Skeletal muscle cell (primary cell): Measurements from ENCODE around the gene SFT2D3.

Source experiments
- DNase-seq: peaks from one replicate; pipeline ENCODE4 v3.0.0-alpha.2; 2010; ENCODE audit warnings: low read depth
- H3K4me3 ChIP-seq: 2 replicates; pipeline ENCODE4 v1.5.1; 2011; ENCODE audit warnings: low read depth, mild to moderate bottlenecking, control low read depth, low read length, moderate library complexity

Gene SFT2D3

DNA sequence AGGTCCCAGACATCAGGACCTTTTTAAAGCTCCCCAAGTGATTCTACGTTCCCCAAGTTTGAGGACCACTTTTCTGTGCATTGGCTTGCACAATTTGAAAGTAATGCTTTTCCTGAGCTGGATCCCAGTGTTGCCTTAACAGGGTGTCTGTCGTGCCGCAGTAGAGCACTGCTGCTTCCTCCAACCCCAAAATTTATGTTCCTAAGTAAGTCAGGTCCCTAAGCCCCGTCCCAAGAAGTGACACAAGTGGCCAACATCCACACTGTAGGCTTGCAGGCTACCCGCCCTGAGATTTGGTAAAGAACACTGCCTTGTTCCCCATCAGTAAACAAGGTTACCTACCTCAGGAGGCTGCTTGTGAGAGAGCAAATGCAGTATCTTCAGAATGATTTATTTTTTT is 2.0 kb downstream of the SFT2D3 start:
- DNase-seq, result no peak
- H3K4me3 ChIP-seq, result no peak overlapping the region

DNA sequence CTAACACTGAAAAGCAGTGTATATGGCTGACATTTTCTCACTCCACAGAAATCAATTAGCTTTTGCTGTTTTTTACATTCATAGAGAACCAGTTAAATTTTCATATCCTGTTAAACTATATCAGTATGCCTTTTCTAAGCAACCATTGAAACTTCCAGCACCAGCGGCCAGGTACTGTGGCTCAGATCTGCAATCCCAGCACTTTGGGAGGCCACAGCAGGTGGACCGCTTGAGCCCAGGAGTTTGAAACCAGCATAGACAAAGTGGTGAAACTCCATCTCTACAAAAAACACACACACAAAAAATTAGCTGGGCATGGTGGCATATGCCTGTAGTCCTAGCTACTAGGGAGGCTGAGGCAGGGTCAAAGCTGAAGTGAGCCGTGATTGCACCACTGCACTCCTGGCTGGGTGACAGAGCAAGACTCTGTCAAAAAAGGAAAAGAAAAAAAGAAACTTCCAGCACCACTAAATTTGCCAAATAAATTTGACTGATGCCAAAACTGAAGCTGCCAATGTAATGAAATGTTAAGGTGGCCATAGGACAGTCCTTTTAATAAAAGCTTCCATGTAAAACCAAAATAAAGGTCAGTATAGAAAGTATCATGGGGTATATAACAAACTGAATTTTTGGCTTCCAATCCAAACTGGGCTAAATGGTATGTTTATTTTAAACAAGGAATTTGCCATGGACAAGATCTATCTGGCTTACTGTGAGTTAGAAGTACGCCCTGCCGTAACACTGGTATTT is 3.5 kb downstream of the SFT2D3 start:
- H3K4me3 ChIP-seq, result no peak overlapping the region
- no peak for DNase-seq

DNA sequence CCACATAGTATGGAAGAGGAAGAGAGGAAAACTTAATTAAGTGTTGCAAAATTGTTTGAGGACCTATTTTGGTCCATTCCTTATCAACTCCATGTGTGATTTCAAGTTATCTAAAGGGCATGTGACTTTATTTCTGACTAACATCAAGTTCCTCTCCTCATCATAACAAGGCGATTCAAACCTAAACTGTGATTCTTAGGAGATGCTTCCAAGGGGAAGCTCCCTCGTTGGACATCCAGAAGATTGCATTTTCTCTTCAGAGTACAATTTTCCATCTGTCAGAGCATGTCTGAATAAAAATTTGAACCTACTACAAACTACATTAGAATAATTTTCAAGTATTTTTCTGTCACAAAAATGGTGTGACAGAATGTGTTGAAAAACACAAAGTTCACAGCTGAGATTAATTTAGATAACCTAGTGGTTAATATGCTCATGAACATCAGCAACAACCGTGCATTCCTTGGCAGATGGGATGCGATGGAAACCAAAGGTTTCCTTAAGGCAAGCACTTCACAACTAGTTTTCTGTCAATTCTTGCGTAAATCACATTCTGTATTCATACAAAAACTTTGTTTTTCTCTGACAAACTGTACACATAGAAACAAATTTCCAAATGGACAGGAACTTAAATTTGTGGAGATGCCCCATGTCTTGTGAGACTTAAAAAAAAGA is 4.2 kb downstream of the SFT2D3 start:
- DNase-seq, result no peak
- H3K4me3 ChIP-seq, result no peak overlapping the region

DNA sequence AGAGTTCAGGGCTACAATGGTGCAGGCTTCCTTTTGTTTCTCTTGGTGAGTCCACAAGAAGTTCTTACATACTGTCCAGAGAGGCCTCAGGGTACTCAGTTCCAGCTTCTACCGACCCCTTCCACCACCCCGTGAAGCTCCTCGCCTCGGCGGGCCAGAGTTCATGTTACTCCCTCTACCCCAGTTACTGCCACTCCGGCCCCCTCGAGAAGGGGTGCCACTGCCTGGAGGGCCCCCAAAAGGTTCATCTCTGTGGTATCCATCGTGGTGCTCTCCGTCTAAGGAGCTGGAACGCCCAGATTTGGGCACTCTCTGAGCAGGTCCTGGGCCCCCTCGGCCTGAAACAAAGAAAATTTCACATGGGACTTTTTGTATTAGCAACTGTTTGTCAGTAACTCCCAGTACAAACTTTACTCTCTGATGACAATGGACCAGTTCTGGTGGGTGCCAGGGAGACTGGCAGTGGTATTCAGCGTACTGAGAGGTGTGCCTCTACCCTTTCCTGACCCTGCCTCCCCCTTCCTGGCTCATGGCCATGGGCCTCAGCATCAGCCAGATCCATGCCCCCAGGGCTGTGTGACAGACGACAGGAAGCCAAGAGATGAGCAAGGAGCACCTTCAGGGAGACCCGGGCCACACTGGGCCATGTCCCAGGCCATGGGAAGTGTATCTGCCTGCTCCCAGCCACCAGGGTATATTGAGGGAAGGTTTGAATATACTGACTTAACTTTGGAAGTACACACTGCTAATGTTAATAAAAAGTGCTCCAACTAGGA is 5.1 kb downstream of the SFT2D3 start:
- H3K4me3 ChIP-seq, result no peak overlapping the region
- no peak for DNase-seq

DNA sequence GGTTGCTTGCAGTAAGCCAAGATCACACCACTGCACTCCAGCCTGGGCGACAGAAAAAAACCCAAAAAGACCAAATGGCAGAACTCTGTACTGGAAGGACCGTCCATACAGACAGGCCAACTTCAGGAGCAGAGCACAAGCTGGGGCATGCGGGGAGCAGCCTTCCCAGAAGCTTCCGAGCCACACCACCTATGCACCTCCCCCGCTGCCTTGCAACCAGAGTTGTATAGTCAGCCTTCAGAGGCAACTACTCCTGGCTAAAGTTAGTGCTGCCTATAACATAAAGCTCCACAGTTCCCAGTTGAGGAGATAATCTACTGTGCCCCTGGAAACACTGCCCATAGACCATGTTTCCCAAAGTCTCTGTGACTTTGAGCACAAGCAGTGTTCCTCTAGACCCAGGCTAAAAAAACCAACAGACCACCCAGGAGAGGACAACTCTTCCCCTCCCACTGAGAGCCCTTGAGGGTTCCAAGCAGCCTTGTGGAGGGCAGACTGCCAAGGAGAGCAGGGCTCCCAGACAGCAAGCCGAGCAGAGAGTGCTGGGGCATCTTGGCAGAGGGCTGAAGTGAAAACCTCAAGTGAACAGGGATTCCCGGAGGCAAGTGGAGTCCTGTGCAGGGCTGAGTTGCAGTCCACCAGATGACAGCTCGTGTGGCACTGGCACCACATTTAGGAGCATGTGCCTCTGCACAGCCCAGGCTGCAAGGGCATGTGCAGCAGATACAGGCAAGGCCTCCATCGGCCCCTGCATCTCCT is 6.8 kb downstream of the SFT2D3 start:
- no peak overlapping the region for H3K4me3 ChIP-seq
- DNase-seq, result no peak

DNA sequence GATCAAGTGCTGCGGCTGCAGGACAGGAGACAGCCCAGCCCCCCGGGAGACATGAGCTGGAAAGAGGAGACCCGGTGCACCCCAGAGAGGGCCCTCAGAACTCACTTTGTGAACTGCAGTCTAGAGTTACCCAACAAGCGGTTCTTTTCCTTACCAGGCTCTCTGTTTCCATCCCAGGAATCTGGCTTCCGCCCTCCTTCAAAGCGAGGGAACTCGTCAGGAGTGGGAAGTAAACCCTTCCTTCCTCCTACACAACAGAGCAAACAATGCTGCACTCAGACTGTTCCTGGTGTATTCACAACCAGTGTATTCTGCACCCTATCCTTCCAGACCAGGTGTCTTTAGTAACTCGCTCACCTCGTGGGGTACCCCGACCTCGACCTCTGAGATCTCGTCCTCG is 8.0 kb downstream of the SFT2D3 start:
- no peak for DNase-seq
- no peak overlapping the region for H3K4me3 ChIP-seq

DNA sequence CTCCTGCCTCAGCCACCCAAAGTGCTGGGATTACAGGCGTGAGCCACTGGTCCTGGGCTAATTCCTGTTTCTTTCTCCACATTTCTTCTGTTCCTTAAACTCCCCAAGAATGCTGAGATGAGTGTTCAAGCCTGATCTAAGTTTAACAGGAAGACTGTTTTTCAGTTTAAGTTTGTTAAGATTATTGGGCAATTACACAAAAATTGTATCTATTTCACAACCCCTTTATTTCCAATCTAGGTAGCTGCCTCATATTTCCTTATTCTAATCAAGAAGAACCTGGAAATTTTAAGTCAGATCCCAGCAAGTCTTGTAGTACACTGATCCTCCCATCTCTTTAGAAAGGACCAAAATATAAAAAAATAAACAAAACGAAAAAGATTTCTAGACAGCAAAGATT is 11.7 kb downstream of the SFT2D3 start:
- no peak overlapping the region for H3K4me3 ChIP-seq
- DNase-seq, result no peak

DNA sequence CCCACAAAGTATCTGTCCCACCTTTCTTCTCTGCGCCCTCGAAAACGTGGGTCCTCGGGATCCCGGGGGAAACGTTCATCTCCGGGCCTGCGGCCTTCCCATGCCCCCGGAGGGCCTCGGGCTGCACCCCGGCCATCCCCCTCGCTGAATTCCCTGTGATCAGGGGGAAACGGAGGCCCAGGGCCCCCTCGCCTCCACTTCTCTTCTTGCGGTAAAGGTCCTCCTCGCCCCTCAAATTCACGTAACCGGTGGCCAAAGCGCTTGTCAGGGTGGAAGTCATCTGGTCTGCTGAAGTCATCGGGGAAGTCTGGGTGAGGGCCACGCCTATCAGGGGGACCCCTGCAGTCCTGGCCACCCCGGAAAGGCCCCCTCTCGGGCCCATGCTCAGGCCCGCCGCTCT is 12.3 kb downstream of the SFT2D3 start:
- H3K4me3 ChIP-seq, result no peak overlapping the region
- DNase-seq, result no peak

DNA sequence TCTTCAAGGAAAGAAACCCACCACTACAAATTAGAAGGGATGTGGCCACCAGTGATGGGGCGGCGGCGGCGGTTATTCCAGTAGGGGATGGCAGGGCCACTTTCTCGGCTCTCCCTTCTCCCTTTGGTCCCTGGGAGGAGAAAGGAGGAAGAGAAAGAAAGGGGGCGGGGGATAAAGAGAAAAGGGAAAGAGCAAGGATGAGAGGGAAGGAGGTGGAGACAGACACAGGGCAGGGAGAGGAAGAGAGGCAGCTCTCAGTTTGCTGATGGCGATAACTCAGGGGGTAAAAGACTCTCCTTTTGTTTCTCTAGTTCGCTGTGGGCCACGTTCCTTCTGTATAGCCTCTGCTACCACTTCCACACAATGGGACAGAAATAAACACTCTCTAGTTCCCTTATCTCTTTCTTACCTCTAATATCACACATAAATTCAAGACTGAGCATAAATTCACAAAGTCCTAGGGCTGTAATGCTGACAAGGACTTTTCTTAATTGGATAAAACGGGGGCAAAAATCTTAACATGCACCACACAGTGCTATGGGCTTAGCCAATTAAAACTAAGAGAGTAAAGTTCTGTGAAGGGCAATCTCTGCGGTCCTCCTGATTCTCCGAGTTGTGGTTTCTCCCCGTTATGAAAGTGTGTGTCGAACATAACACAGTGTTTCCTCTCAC is 14.6 kb downstream of the SFT2D3 start:
- H3K4me3 ChIP-seq, result no peak overlapping the region
- DNase-seq, result no peak

DNA sequence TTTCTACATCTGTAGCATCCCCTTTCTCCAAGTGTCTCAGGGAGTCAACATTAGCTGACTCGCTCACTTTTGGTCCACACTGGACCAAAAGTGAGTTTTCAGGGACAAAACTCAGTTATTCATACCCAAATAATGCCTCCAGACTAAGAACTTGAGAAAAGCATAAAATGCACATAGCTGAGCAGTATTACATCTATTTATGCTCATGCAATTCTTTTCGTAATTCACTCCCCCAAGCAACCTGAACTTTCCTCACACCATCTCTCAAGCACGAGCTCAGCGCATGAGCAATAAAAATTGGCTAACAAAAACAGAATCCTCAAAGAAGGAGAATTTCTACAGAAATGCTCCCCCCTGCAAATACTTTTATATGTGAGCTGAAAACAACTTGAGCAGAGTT is 17.0 kb downstream of the SFT2D3 start:
- no peak overlapping the region for H3K4me3 ChIP-seq
- DNase-seq, result no peak

DNA sequence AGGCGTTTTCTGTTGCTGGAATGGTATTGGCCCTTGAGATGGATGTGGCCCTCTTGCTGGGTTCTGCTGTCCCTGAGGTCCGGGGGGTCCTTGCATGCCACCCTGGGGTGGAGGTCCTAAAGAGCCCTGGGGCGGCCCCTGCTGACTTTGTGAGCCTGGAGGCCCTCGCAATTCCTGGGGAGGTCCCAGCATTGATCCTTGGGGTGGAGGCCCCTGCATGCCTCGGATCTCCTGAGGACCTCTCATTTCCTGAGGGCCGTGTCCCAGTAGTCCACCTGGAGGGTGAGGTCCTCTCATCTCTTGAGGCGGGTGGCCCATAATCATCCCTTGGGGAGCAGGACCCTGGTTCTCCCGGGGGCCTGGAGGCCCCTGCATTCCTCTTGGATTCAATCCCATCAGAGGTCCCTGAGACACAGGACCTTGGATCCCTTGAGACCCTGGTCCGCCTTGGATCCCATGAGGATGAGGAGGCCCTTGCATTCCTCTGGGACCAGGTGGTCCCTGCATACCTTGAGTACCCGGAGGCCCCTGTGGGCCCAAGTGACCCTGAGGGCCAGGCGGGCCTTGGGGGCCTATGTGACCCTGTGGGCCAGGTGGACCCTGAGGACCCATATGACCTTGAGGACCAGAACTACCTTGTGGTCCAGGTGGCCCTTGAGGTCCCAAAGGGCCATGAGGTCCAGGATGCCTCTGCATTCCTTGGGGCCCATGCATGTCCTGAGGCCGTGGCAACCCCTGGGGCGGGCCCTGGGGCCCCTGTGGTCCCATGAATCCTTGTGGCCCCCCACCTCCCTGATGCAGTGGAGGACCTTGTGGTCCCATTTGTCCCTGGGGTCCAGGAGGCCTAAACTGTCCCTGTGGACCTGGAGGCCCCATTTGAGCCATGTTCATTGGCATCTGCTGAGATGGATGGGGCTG is 18.3 kb downstream of the SFT2D3 start:
- no peak for DNase-seq

DNA sequence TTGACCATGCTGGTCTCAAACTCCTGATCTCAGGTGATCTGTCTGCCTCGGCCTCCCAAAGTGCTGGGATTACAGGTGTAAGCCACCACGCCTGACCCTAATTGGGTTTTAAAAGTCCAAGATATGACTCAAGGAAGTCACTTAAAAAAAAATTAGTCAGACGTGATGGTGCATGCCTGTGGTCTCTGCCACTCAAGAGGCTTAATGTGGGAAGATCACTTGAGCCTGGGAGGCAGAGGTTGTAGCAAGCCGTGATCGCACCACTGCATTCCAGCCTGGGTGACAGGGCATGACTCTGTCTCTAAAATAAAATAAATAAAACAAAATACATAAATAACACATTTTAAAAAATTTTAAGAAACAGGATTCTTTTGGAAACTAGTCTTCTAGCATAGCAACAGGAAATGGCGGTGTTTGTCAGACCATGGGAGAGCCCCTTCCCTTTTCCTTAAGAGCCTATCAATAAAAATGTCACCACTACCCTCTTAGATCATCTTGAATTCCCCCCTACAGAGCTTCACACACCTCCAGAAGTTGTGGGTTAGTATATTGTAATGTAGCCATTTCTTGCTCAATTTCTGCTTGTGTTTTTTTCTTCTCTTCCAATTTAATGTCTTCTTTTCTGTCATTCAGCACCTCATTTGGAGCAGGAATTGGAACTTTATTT is 20.1 kb downstream of the SFT2D3 start:
- no peak for DNase-seq
- H3K4me3 ChIP-seq, result no peak overlapping the region

More for the DNA sequence above, 18.3 kb downstream of the SFT2D3 start:
- no peak overlapping the region for H3K4me3 ChIP-seq

DNA sequence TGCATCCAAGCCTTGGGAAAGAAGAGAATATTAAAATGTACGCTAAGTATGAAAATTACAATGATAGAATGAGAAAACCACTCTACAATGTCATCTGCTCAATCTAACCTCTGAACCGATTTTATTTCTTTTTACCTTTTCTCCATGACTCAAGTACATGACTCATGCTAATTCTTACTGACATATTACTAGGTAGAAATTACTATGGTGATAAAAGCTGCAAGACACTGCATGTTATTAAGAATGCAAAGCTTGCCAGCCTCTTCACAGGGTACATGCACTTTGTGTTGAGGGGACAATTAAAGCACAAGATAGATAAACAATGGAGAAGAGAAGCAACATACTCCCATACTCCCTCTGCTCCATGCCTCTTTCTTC is 20.7 kb downstream of the SFT2D3 start:
- DNase-seq, result no peak
- no peak overlapping the region for H3K4me3 ChIP-seq

DNA sequence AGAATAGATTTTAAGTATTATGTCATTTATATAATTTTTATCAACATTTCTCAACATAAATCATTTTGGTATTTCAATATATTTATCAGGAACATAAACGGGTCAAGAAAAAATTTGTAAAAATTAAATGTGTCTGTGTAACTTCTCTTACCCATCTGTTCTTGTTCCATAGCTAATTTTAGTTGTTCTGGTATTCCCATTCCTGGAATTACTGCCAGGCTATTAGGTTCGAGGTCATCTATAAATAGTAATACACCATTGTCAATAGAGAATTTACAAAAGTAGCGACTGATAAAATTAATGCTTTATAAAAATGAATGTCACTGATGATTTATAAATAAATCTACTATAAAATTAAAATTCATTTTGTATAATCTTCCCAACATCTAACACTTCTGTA is 21.5 kb downstream of the SFT2D3 start:
- no peak for DNase-seq

DNA sequence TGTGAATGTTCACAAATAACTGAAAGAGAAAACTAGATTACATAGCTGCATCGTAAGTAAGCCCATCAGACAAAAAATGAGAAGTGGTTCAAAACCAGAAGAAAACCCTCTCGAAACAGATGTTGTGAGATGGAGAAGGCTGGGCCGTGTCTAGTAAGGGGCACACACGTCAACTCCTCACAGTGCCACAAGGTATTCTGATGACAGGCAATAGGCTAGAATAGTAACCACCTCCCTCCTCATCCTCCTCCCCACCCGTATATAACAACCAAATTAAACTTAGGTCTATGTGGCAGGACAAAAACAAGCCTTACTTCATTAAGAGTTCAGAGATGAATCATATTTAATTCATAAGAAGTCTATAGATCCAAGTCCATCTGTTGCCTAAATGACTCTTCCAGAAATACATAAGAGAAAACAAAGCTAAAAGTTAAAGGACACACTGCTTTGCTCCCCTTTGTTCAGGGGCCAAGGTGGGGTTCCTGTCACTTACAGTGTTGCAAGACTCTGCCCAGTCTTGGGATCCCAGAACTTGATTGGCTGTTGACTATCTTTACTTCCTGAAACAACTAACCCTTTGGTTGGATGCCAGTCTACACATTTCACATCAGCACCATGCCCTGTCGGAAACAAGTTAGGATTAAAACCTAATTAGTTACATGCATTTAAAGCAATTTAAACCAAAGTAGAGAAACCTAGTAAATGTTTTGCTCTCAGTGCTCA is 25.0 kb downstream of the SFT2D3 start:
- no peak for DNase-seq
- H3K4me3 ChIP-seq, result no peak overlapping the region

More for the DNA sequence above, 21.5 kb downstream of the SFT2D3 start:
- no peak overlapping the region for H3K4me3 ChIP-seq

DNA sequence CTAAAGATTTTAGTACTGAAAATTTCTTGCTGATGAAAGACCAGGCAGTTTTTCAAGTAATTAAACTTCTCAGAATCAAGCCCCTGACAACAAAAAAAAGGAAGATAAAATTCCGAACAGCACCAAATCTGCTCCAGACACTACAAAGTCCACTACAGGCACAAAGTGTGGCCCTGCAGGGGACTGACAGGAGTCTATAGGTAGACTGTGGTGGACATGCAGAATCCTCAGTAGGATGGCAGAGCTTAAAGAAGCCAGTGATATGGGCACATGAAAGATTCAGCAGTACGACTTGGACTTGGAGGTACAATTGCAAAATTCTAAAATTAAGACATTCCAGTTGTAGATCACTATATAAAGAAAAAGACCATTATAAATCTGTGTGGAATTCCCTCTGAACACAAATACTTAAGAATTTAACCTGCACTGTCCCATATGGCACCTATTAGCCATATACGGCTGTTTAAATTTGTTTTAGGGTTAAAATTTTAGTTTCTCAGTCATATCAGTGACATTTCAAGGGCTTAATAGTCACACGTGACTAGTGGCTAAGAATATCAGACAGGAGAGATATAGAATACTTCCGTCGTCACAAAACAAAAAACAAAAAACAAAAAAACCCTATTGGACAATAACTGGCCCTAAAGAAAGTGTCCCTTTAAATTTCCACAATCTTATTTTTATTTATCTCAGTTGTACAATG is 32.0 kb downstream of the SFT2D3 start:
- no peak for DNase-seq
- no peak overlapping the region for H3K4me3 ChIP-seq
